IPS DF 6.9 (cell line): ENCODE data around the gene SAMM50.

Experiments
- DNase-seq: peaks from one replicate; pipeline ENCODE4 v3.0.0-alpha.2; 2013; ENCODE audit warnings: low read depth, low spot score
- H3K27ac ChIP-seq: one replicate; pipeline ENCODE4 v1.5.1; 2013; ENCODE audit warnings: low read length, control low read depth
- H3K27me3 ChIP-seq: 2 replicates; pipeline ENCODE4 v1.6.1; 2013; ENCODE audit warnings: mild to moderate bottlenecking, low read length; ENCODE audit not compliant: control insufficient read depth, insufficient read depth
- H3K36me3 ChIP-seq: 2 replicates; pipeline ENCODE4 v1.6.1; 2013; ENCODE audit warnings: low read length; ENCODE audit not compliant: control insufficient read depth, insufficient read depth
- H3K4me1 ChIP-seq: 2 replicates; pipeline ENCODE4 v1.6.1; 2013; ENCODE audit warnings: low read length; ENCODE audit not compliant: control insufficient read depth, insufficient read depth
- H3K4me3 ChIP-seq: 2 replicates; pipeline ENCODE4 v1.5.1; 2013; ENCODE audit warnings: mild to moderate bottlenecking, low read length
- H3K9me3 ChIP-seq: 2 replicates; pipeline ENCODE4 v1.6.1; 2013; ENCODE audit warnings: low read length, inconsistent platforms; ENCODE audit not compliant: control insufficient read depth, insufficient read depth
- WGBS: extraction: QIAGEN DNeasy Blood & Tissue Kit; methylation state at CpG from one replicate; pipeline ENCODE4 v1.1.7; 2013; ENCODE audit warnings: mixed read lengths, missing lambda C conversion rate; ENCODE audit not compliant: insufficient read length, insufficient coverage; 5-methylcytosine and 5-hydroxymethylcytosine counted together

Gene SAMM50

DNA sequence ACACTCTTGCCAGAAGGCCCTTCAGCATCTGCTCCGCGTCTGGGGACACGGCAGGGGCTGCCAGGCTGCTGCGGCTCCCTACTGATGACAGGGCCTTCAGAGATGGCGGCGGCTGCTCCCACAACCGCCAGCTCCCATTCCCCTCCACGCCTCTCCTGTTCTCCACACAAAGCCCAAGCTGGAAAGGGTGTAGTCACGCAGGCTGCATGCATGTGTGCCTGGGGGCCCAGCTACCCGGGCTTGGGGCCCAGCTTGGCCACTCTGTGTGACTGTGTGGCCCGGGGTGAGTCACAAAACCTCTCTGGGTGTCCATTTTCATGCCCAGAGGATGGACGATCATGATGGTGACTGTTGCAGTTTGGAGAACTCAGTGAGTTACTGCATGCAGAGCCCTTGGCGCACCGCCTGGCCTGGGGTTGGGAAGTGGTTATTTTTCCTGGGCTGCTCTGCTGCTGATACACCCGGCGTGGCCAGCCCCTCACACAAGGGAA is 37.1 kb downstream of the SAMM50 start:
- no peak overlapping the region for H3K4me3 ChIP-seq
- H3K27me3 ChIP-seq, result no peaks in the 10 kb centered on the region
- H3K36me3 ChIP-seq, result peaks cover 21% of the 10 kb centered on the region
- no CpG with 5 or more reads among the region's 16 CpGs for WGBS
- no peaks in the 10 kb centered on the region for H3K9me3 ChIP-seq
- no peak overlapping the region for H3K27ac ChIP-seq
- no peaks in the 10 kb centered on the region; the same call in 1 of the 2 replicates for H3K4me1 ChIP-seq
- no peak for DNase-seq

DNA sequence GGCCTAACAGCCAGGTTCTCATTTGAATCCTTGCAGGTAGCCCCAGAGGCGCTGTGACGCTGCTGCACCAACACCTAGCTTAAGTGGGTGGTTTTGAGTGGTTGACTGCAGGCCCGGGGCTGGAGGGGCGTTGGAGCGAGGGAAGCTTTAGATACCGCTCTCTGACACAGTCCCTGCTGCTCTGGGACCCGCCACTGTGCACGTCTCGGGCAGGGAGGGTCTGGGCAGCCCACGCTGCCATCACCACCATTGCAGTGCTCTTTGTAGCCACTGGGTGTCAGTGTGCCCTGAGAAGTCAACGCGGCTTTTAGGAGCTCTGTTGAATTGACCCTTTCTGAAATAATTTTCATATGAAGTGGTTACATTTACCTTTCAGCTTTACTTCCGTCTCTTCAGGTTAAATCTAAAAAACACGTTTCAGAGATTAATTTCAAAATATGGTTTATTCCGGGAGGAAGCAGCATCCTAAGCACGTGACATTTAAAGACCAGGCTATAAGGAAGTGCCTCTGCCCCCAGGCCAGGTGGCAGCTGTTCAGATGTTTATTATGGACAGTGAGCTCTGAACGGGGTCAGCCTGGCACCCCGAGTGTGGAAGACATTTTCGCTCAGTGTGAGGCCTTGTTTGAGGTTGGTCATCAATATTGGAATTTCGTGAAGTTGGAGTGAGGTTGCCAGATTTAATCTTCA is 38.0 kb downstream of the SAMM50 start:
- Histone ChIP-seq H3K9me3 (no peaks in the 10 kb centered on the region), H3K36me3 (peaks cover 21% of the 10 kb centered on the region)
- no CpG with 5 or more reads among the region's 20 CpGs for WGBS

DNA sequence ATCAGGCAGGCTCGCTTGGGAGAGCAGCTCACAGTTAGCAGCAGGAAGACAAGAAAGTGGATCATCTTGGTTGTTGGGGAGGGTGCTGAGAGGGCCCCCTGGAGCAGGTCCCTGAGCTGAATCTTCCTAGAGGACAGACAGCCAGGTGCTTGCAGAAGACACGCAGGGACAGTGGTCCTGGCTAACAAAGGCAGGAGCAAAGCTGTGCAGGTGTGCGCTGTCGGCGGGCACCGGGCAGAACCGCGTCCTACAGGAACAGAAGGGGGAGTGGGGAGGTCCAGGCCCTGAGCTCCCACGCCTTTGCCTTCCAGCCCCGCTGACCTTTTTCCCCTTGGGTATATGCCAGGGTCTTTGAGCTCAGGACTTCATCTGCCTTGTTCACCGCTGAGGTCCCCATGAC is 38.8 kb downstream of the SAMM50 start:
- peaks cover 22% of the 10 kb centered on the region for H3K36me3 ChIP-seq
- no peak for DNase-seq
- no peak overlapping the region for H3K27ac ChIP-seq
- no CpG with 5 or more reads among the region's 11 CpGs for WGBS
- no peaks in the 10 kb centered on the region for H3K27me3 ChIP-seq
- no peaks in the 10 kb centered on the region; the same call in 1 of the 2 replicates for H3K4me1 ChIP-seq
- no peak overlapping the region for H3K4me3 ChIP-seq
- H3K9me3 ChIP-seq, result no peaks in the 10 kb centered on the region

More for the DNA sequence above, 38.0 kb downstream of the SAMM50 start:
- H3K27ac ChIP-seq, result no peak overlapping the region
- H3K4me1 ChIP-seq, result no peaks in the 10 kb centered on the region; the same call in 1 of the 2 replicates
- H3K4me3 ChIP-seq, result no peak overlapping the region
- no peaks in the 10 kb centered on the region for H3K27me3 ChIP-seq
- peak; percentile 31 for DNase-seq

DNA sequence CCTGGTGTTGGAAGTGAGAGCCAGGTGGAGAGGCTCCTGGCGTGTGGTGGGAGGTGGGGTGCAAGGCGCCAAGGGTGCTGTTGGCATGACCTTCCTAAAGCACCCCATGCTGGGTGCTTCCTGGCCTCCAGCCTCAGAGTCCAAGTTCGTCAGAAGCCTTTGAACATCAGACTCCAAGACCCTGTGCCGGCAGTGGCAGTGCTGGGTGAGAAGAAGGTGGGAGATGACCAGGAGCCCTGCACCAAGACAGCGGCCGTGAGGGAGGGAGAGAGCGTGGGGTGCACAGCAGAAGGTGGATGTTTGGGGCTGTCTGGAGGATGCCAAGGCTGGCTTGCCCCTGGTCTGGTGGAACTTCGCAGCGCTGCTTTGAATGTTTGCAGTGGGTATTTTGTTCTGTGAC is 39.2 kb downstream of the SAMM50 start:
- no peaks in the 10 kb centered on the region; the same call in 1 of the 2 replicates for H3K4me1 ChIP-seq
- H3K36me3 ChIP-seq, result peaks cover 22% of the 10 kb centered on the region
- DNase-seq, result no peak
- no peak overlapping the region for H3K4me3 ChIP-seq
- no peak overlapping the region for H3K27ac ChIP-seq
- no CpG with 5 or more reads among the region's 9 CpGs for WGBS
- no peaks in the 10 kb centered on the region for H3K9me3 ChIP-seq
- H3K27me3 ChIP-seq, result no peaks in the 10 kb centered on the region

DNA sequence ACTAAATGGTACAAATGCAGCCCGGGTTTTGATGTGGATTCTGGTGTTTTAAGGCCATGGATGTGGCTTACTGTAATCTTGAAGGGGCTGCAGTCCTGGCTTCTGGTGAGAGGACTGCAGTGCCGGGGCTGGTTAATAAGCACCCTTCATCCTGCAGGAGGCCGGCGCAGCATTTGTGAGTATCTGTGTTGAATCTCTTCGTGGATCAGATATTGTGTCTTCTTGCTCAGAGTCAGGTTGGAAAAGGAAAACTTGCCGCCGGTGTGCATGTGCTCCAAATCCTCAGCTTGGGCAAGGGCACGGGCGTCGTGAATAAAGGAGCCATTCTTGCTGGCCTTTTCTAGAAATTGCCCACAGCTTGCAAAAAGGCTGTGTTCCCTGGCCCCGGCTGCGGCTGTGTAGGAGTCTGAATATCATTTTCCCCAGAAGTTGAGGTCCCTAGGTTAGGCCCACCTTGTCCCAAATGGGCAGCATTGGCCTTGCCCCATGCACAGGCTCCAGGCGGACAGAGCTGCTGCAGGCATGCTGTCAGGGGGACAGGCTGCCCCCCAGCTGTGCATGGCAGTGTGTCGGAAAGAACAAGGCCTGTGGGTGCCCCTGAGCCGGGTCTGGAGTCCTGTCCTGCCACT is 39.9 kb downstream of the SAMM50 start:
- H3K9me3 ChIP-seq, result no peaks in the 10 kb centered on the region
- H3K36me3 ChIP-seq, result peaks cover 22% of the 10 kb centered on the region
- no peaks in the 10 kb centered on the region; the same call in 1 of the 2 replicates for H3K4me1 ChIP-seq
- no peaks in the 10 kb centered on the region for H3K27me3 ChIP-seq
- no CpG with 5 or more reads among the region's 15 CpGs for WGBS
- no peak for DNase-seq
- H3K27ac ChIP-seq, result no peak overlapping the region
- no peak overlapping the region for H3K4me3 ChIP-seq

DNA sequence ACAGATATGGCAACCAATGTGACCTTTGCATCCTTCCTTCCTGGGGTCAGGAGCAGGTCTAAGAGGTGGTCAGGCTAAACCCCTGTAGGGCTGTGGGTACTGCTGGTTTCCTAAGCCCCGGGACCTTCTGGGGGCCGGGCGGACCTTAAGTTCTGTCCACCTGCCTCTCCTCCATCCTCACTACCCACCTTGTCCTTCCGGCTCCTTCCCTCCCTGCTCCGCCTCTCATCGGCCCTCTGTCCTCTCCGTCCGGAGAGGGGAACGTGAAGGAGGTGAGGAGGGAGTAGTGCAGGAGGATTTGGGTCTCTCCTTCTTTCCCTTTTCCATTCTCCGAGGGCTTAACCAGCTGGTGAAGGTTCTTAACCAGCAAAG is 40.5 kb downstream of the SAMM50 start:
- WGBS, result no CpG with 5 or more reads among the region's 10 CpGs
- no peaks in the 10 kb centered on the region for H3K9me3 ChIP-seq
- no peaks in the 10 kb centered on the region; the same call in 1 of the 2 replicates for H3K4me1 ChIP-seq
- H3K4me3 ChIP-seq, result no peak overlapping the region
- DNase-seq, result no peak
- H3K36me3 ChIP-seq, result peaks cover 22% of the 10 kb centered on the region
- H3K27me3 ChIP-seq, result no peaks in the 10 kb centered on the region
- H3K27ac ChIP-seq, result no peak overlapping the region

DNA sequence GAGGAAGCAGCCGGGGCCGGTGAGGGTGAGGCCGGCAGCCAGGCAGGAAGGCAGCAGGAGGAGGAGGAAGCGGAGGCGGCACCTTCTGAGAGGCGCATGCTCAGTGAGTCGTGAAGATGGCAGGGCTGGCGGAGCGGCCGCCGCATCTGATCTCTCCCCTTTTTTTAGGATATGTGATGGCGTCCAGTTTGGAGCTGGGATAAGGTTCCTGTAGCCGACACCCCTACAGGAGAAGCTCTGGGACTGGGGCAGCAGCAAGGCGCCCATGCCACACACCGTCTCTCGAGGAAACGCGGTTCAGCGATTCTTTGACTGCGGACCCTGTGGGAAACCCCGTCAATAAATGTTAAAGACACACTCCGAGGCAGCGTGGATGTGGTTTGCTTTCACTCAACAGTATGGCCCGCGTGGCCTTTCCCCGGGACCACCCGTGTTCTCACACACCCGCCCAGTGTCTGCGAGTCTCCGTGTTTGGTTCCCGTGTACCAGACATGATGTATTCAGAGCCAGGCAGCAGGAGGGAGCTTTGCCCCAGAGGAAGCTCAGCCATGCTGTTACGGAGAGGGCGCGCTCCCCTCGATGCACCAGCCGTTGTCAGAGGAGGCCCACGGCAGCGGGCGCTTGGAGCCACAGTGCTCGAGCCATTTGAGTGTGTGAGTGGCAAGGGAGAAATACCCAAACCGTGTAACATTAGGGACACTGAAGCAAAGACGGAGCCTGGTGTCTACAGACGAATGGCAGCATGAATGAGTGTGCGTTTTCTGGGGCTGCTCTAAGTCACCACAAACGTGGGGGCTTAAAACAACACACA is 41.1 kb downstream of the SAMM50 start:
- DNase-seq, result no peak
- WGBS, result no CpG with 5 or more reads among the region's 45 CpGs
- no peaks in the 10 kb centered on the region for H3K27me3 ChIP-seq
- no peak overlapping the region for H3K27ac ChIP-seq
- H3K36me3 ChIP-seq, result peaks cover 22% of the 10 kb centered on the region
- no peaks in the 10 kb centered on the region; the same call in 1 of the 2 replicates for H3K4me1 ChIP-seq
- no peak overlapping the region for H3K4me3 ChIP-seq
- H3K9me3 ChIP-seq, result no peaks in the 10 kb centered on the region

DNA sequence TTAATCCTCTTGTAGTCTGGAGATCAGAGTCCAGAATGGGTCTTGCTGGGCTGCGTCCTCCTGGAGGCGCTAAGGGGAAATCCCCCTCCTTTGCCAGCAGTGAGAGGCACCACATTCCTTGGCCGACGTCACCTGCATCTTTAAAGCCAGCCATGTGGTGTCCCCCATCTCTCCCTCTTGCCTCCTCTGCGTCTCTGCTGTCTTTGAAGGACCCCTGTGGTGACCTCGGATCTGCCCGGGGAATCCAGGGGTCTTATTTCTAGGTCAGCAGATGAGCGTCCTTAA is 41.7 kb downstream of the SAMM50 start:
- no peak overlapping the region for H3K27ac ChIP-seq
- peaks cover 19% of the 10 kb centered on the region for H3K36me3 ChIP-seq
- no peaks in the 10 kb centered on the region; the same call in 1 of the 2 replicates for H3K4me1 ChIP-seq
- DNase-seq, result peak; percentile 20
- WGBS, result no CpG with 5 or more reads among the region's 8 CpGs
- H3K27me3 ChIP-seq, result no peaks in the 10 kb centered on the region
- H3K4me3 ChIP-seq, result no peak overlapping the region
- H3K9me3 ChIP-seq, result no peaks in the 10 kb centered on the region

DNA sequence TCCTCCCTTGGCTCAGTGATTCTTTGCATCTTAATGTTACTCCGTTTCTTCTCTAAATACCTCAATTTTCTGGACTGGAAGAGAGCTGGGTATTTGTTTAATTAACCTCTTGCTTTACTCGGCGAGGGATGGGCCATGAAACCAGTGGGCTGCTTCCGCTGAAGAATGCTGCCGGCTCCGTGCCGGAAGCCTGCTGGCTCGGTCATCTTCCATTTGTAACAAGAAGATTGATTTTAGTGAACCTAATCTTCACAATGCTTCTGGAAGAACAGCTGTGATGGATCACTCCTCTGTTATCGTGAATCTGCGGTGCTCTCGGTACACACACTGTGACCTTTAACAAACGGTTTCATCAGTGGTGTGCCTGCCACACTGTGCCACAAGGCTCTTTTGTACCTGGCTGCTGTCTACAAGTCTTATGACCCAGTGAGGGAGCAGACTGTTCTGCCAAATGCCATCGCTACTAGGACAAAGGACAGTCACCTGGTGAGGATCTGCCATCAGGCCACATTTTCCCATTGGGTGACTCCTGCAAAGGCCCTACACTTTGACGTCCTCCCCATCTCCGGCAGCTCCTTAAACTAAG is 43.5 kb downstream of the SAMM50 start:
- DNase-seq, result no peak
- no peak overlapping the region for H3K4me3 ChIP-seq
- H3K4me1 ChIP-seq, result no peaks in the 10 kb centered on the region; the same call in 1 of the 2 replicates
- no peaks in the 10 kb centered on the region for H3K9me3 ChIP-seq
- H3K36me3 ChIP-seq, result peaks cover 12% of the 10 kb centered on the region
- no peaks in the 10 kb centered on the region for H3K27me3 ChIP-seq
- no CpG with 5 or more reads among the region's 15 CpGs for WGBS
- no peak overlapping the region for H3K27ac ChIP-seq

DNA sequence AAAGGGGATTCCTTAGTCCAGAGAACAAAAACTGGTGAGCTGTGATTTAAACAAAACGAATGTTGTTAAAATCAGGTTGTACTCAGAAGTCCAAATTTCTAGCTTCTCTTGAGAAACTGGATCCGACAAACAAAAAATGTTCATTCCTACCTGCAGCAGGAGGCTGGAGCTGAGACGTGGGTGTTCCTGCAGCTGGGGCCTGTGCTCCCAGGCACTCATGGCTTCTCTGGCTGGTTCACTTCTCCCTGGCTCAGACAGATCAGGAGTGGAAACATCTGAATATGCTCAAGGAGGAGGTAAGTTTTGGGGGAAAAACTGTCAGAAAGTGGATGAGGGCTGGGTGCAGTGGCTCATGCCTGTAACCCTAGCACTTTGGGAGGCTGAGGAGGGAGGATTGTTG is 44.1 kb downstream of the SAMM50 start:
- no CpG with 5 or more reads among the region's 3 CpGs for WGBS
- Histone ChIP-seq H3K27me3 (no peaks in the 10 kb centered on the region), H3K4me3 (no peak overlapping the region), H3K4me1 (no peaks in the 10 kb centered on the region; the same call in 1 of the 2 replicates), H3K27ac (no peak overlapping the region), H3K9me3 (no peaks in the 10 kb centered on the region), H3K36me3 (peaks cover 8% of the 10 kb centered on the region)
- no peak for DNase-seq
